ENCODE results near the gene NMNAT3.

DNA sequence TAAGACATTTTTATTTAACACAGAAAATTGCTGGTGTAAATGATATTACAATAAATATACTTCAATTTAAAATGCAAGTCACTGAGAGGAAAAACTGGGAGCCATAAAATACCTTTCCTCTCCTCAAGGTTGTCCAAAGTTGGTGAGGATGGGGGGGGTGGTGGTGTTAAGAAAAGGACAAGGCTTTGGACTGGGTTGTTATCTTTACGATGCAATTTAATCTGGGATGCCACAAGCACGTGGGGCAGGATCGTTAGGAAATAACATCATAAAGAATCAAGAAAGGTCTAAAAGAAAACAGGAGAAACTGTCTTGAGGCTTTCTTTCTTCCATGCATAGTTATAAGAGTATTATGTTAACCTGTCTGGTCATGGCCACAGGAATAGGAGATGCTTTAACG is 66.9 kb downstream of the NMNAT3 start:
- TF ChIP-seq POLR2A (IDR thresholded peaks at IDR 0.05; ENCODE audit: low read length) (no peak), GATA1 (IDR thresholded peaks at IDR 0.05; ENCODE audit: low read depth, low read length) (no peak)

Measured in erythroblast (primary cell).